ENCODE data around the gene EGR4.
A peak's percentile ranks its signal among the peaks of the same experiment; 100 is the strongest.
"Not testable (repeated sequence)": the region's sequence is repeated elsewhere in the genome, so short reads cannot be mapped to it uniquely, and the experiment has no call there.

Gene EGR4

DNA sequence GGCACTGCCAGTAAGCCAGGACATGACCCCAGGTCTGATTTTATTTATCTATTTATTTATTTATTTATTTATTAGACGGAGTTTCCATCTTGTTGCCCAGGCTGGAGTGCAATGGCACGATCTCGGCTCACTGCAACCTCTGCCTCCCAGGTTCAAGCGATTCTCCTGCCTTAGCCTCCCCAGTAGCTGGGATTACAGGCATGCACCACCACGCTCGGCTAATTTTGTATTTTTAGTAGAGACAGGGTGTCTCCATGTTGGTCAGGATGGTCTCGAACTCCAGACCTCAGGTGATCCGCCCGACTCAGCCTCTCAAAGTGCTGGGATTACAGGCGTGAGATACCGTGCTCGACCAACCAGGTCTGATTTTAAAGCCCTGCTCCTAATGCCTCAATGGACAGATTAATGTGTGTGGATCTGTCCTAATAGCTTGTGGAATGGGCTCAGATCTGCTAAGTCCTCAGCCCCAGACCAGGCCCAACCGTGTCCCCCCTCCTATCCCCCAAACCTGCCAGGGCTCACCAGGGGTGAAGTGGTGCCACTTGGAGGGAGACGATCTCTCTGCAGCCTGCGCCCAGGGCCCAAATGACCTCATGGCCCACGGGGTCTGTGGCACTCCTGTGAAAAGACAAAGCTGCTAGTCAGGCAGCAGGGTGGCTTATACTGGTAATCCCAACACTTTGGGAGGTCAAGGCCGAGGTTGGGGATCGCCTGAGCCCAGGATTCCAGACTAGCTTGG lies 30.5 kb downstream of the EGR4 start:
- not testable (repeated sequence) for DNase-seq

DNA sequence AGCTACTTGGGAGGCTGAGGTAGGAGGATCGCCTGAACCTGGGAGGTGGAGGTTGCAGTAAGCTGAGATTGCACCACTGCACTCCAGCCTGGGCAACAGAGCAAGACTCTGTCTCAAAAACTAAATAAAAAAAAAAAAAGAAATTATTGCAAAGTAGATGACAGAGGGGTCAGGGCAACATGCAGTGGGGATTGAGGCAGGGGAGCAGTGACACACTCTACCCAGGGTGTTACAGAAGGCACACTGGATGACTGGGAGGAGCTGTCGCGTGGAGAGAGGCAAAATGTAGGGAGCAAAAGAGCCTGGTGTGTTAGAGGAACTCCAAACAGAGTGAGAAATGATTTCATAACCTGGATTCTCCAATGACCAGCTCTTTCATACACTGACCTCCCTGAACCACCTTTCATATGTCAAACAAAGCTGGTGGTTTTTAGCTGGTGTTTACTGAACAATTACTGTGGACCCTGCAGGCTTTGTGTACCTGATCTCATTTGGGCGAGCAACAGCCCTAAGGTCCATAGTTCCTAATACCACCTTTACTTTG lies 31.2 kb downstream of the EGR4 start:
- no peak for DNase-seq

DNA sequence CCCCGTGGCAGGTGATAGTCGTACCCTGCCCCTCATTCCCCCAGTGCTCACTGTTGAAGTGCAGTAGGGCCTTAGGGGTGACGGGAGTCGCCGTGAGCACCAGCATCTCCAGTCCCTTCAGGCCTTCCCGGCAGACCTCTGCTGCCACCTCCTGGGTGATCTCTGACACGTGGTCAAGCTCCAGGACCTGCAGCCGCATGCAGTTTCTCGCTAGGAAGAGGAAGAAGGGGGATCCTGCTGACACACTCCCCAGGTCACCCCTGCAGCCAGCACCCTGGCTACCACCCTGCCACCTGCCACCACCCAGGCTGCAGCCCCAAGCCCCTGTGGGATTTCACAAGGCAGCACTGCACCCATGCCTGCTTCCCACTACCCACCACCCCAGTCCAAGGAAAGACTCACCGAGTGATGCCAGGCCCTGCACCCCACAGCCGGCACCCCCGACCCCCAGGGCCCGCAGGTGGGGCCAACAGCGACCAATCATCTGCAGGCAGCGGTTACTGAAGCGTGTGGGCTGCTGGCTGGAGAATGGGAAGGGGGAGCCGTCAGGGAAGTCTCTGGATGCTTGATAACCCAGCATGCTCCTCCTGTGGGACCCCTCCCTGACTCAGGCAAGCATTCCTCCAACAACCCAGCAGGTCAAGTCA lies 32.9 kb downstream of the EGR4 start:
- no peak for DNase-seq

- no peak for DNase-seq
Observed at GRCh38 chr2:73259704-73260337, 33.5 kb downstream of the EGR4 start.

- DNase-seq = no peak
Observed at GRCh38 chr2:73259276-73259675, 34.1 kb downstream of the EGR4 start.

DNA sequence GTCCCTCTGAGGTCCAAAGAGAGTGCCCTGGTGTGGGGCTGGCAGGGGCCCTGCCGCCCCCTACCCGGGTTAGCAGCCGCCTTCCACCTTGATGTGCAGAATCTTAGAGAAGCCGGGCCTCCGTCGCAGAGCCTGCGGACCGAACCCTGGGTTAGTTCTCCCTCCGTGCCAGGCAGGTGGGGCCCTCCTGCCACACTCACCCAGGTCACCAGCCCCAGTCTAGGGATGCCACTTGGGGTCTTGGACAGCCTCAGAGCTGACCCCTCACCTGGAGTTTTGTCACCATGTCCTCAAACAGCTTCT lies 34.5 kb downstream of the EGR4 start:
- DNase-seq = no peak

DNA sequence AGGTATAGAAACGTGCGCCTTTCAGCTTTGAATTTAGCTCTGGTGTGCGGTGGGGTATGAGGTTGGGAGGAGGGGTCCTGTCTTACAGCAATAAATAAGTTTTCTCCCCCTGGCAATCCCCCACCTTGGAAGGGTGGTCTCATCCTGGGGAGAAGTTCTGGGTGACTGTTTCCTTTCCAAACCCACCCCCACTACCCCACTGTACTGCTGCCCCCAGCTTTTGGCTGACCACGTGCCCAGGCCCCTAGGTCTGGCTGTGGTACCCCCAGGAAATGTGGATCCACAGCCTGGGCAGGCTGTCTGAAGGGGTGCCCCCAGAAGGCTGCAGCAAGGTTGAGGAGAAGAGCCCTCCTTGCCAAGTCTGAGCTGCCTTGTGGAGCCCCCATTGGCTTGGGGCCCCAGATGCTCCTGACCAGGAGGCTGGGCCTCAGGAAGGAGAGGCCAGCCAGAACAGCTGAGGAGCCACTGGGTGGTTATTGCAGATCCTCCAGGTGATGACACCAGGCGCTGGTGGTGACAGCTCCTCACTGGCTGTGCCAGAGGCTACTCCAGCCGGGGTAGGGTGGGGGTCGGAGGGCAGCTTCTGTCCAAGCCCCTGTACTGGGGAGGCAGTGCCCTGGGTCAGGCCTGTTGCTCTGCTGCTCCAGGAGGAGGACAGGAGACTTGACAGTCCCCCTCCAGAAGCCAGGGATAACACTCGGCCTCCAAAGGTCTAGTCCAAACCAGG lies 35.0 kb downstream of the EGR4 start:
- DNase-seq = no peak

DNA sequence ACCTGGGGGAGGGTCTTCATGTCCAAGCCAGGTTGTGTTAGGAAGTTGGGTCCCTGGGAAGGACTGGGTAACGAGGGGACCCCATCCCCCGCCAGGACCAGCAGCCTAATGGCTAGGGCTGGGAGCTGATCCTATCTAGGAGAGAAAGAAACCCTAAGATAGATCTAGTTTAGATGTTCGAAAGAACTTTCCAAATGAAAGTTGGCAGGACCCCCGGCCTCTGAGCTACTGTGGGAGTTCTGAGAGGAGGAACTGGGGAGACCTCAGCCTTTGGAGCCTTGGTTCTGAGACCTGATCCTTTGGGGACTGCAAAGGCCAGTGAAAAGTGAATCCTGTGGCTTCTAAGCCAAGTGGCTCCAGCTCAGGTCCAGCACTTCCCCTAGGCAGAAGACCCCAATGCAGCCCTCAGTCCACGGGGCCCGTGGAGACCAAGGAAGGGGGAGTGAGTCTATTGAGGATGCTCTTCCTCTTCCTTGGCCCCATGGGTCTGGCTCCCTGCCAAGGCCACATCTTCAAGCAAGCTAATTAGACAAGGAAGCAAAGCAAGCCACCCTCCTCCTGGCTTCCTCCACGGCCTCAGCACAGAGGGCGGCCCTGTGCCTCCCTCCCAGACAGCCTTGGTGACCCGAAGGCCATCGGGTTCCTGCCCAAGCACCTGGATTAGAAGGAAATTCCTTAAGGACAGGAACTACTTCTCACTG lies 35.8 kb downstream of the EGR4 start:
- peak; percentile 23 for DNase-seq

DNA sequence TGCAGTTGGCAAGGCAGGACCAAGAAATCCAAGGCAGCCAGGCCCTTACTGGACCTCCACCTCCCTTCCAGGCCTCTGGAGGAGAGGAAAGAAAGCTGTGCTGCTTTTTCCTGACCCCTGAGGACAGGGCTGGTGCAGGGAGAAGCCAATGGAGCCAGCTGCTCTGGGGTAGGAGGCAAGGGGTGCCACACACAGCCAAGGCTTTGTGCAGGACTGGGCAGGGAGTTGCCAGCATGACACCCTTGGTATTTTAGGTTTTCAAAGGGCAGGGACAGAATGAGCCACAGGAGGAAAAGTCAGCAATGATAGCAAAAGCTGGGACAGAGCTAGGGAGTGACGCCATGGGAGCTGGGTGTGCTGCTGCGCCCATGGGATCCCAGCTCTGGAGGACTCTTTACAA lies 36.3 kb downstream of the EGR4 start:
- no peak for DNase-seq

- DNase-seq = no peak
Observed at GRCh38 chr2:73256618-73256922, 36.8 kb downstream of the EGR4 start.

DNA sequence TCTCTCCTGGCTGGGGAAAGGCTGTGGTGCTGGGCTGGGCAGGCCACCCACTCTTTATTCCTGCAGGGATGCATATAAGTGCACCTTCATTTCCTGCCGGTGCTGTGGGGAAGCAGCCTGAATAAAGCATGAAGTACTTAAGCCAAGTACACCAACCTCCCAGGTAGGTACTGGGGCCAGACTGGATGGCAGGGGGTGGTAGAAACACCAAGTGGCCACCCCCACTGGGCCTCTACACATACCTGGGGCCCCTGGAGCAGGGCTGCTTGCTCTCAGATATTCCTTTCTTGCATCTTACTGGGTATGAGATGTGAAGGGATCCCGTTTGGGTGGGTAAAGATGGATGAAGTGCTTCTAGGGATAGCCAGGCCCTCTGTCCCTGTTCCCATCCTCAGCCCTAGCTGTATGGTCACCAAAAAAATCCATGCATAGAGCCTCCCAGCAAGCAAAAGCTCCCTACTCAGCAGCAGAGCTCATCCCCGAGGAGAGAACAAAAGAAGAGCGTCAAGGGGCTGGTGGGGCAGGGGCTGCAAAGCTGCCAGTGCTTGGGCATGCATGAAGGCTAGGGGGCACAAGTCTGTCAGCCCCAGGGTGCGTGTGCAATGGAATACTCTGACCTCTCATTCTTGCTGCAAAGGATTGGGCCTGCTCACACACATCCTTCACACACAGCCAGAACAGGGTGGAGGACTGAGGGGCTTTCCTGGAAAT lies 37.3 kb downstream of the EGR4 start:
- DNase-seq = no peak

DNA sequence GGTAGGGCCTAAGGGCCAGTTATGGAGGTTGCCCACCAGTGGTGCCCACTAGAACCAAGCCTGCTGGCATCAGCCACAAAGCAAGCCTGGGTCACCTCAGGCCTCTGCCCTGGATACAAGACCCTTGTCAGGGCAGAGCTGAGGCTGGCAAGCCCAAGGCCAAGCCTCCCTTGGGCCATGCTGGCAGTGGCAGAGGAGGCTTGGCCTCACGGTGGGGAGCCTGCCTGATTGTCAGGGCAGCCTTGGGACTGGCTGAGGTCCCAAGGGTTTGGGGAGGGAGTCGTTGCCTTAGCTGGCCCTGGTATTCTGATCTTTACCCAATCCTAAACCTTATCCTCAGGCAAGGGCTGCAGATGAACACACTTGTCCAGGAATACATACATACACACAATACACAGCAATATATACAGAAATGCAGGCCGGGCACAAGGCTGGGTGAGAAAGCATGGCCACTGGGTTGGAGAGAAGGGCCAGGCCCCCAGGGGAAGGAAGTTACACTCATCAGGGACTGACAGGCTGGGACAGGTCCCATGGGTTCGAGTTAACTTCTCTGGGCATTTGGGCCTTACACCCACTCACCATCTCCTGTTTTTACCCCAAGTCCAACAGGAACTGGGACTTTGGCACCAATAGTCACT lies 38.2 kb downstream of the EGR4 start:
- DNase-seq = no peak

- DNase-seq = no peak
Observed at GRCh38 chr2:73254343-73255006, 38.9 kb downstream of the EGR4 start.

DNA sequence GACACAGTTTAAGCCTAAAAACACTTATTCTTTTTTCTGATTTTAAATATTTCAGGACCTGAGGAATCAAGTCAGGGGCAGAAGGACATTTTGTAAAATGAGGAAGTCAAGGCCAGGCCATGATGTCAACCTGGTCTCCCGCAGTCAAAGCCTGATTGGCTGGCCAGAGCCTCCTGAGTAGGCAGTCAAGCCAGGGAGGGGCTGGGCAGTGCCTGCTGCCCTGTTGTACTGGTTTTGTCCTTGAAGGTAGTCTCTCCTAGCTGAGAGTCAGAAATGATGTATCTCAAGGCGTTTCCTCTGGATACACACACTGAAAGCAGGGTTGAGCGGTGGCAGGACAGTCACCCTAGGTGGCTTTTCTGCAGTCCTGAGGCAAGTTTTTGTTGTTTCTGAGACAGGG lies 39.4 kb downstream of the EGR4 start:
- DNase-seq = peak; percentile 31

DNA sequence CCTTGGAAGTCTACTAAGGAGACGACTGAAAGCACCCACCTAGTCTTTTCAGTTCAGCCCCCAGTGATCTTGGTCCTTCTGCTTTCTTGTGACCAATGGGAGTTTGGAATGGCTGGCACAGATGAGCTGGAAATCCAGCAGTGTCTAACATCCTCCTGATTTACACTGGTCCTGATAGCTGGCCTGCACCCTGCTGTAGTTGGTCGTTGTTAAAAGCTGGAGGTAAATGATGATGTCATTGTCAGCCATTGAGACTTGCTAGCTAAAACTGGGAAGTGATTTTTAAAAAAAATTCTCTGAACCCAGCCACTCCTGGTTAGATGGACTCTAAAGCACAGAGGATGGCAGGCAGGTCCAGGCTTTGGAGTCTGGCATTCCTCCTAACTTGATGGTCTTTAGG lies 39.9 kb downstream of the EGR4 start:
- DNase-seq = no peak

DNA sequence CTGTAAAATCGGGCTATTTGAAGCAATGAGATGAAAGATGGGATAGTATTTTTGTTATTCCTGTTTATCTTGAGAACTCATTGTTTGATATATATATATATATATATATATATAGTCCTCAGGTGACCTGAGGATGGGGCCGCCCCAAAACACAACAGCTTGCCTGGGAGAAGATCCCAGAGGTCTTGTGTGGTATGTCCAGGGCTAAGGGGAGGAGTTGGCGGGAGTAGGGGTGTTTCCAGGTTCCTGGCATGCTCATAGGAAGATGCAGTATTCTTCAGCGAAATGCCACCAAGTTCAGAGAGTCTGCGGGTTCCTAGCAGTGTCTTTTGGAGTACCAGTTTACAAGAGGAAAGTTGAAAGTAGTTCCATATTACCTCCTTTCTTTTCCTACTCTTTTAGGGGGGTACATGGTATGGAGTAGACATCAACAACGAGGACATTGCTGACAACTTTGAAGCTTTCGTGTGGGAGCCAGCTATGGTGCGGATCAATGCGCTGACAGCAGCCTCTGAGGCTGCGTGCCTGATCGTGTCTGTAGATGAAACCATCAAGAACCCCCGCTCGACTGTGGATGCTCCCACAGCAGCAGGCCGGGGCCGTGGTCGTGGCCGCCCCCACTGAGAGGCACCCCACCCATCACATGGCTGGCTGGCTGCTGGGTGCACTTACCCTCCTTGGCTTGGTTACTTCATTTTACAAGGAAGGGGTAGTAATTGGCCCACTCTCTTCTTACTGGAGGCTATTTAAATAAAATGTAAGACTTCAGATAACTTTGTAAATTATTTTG lies 40.9 kb downstream of the EGR4 start:
- DNase-seq = no peak

GRCh38 chr2:73250872-73251846 lies 42.2 kb downstream of the EGR4 start:
- DNase-seq = no peak

GRCh38 chr2:73249636-73250035 lies 43.7 kb downstream of the EGR4 start:
- no peak for DNase-seq

DNA sequence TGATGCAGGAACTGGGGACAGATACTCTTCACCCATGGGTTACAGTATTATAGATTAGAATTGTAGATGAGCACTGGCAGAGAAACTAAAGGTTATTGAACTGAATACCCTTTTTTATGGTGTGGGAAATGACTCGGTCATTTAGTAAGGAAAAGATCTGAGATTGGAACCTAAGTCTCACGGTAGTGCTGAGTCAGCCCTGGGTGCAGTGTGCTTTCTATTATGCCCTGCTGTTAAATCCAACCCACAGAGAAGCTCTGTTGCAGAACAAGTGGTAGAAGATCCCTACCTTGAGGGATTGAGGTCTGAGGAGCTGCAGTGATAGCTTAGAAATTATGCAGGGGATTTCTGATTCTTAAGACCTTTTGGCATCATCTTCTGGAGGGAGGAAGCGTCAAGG lies 46.5 kb downstream of the EGR4 start:
- no peak for DNase-seq

Measured in CD4-positive, alpha-beta T cell treated with Interferon gamma for 1 hour (primary cell).